IMR-90 (cell line): ENCODE measurements around the gene KLHL3. TPM values are rescaled to one million over a fixed set of nuclear protein-coding genes. Genes with fewer than 3 reads are reported as not detected.

ENCODE experiments used
- ATAC-seq: fragments of 200-7000 bp; cut with Tn5 transposase; 2 replicates; pipeline ENCODE4 v1.9.1; 2020; ENCODE audit warnings: low read depth, mild to moderate bottlenecking, moderate library complexity
- BruUV-seq: library from RNA; stranded (reverse); fragments of 400-500 nt; replicated peaks from 2 replicates; lab custom pipeline; 2021; lab: Mats Ljungman, UMichigan
- CTCF ChIA-PET: fragments of 300-600 bp; formaldehyde crosslinking; extraction: SDS; loops from one replicate; lab custom pipeline; 2021; ENCODE audit warnings: antibody characterized with exemption; lab: Yijun Ruan, JAX
- POLR2A ChIA-PET: fragments of 300-600 bp; sonication (Branson Sonifier 250); formaldehyde crosslinking; loops from one replicate; lab custom pipeline; 2022; ENCODE audit warnings: antibody characterized with exemption; ENCODE audit not compliant: unreplicated experiment; lab: Charles Lee
- DNase-seq: peaks from one replicate; pipeline ENCODE4 v3.0.0; 2013
- H2AFZ ChIP-seq: replicated peaks from 2 replicates; pipeline ENCODE3; 2013; ENCODE audit warnings: low read length, mild to moderate bottlenecking; ENCODE audit not compliant: poor library complexity
- H2AK5ac ChIP-seq: 2 replicates; pipeline ENCODE4 v1.6.1; 2013; ENCODE audit warnings: low read depth, low read length, inconsistent platforms
- H2AK9ac ChIP-seq: replicated peaks from 2 replicates; pipeline ENCODE3; 2013; ENCODE audit warnings: mild to moderate bottlenecking, low read depth, low read length, moderate library complexity; ENCODE audit not compliant: poor library complexity
- H2BK120ac ChIP-seq: 2 replicates; pipeline ENCODE4 v1.6.1; 2013; ENCODE audit warnings: low read depth, low read length, inconsistent platforms
- H2BK15ac ChIP-seq: 3 replicates; pipeline ENCODE4 v1.6.1; 2013; ENCODE audit warnings: low read depth, low read length, inconsistent platforms
- H2BK20ac ChIP-seq: 2 replicates; pipeline ENCODE4 v1.6.1; 2013; ENCODE audit warnings: low read depth, mild to moderate bottlenecking, inconsistent platforms, low read length, moderate library complexity
- H2BK5ac ChIP-seq: 2 replicates; pipeline ENCODE4 v1.6.1; 2013; ENCODE audit warnings: mild to moderate bottlenecking, low read depth, low read length, inconsistent platforms; ENCODE audit not compliant: poor library complexity, severe bottlenecking
- H3K14ac ChIP-seq: replicated peaks from 2 replicates; pipeline ENCODE4 v1.6.1; 2013; ENCODE audit warnings: low read depth, low read length, inconsistent platforms
- H3K18ac ChIP-seq: 2 replicates; pipeline ENCODE4 v1.6.1; 2013; ENCODE audit warnings: low read depth, low read length, control low read depth
- H3K23ac ChIP-seq: 2 replicates; pipeline ENCODE4 v1.6.1; 2013; ENCODE audit warnings: low read depth, low read length, inconsistent platforms
- H3K27ac ChIP-seq: 2 replicates; pipeline ENCODE4 v1.5.1; 2013; ENCODE audit warnings: mild to moderate bottlenecking, control low read depth, low read length; ENCODE audit not compliant: insufficient read depth
- H3K27me3 ChIP-seq: 2 replicates; pipeline ENCODE4 v1.6.1; 2013; ENCODE audit warnings: low read length; ENCODE audit not compliant: control insufficient read depth, insufficient read depth
- H3K36me3 ChIP-seq: 2 replicates; pipeline ENCODE4 v1.6.1; 2013; ENCODE audit warnings: low read length, mixed read lengths; ENCODE audit not compliant: control insufficient read depth, insufficient read depth
- H3K4ac ChIP-seq: 2 replicates; pipeline ENCODE4 v1.6.1; 2013; ENCODE audit warnings: low read depth, low read length, inconsistent platforms
- H3K4me1 ChIP-seq: 2 replicates; pipeline ENCODE4 v1.6.1; 2013; ENCODE audit warnings: low read length, mixed read lengths; ENCODE audit not compliant: control insufficient read depth, insufficient read depth
- H3K4me2 ChIP-seq: 2 replicates; pipeline ENCODE4 v1.6.1; 2013; ENCODE audit warnings: low read depth, mild to moderate bottlenecking, control low read depth, low read length, moderate library complexity
- H3K4me3 ChIP-seq: 2 replicates; pipeline ENCODE4 v1.5.1; 2013; ENCODE audit warnings: low read depth, mild to moderate bottlenecking, control low read depth, low read length, moderate library complexity; ENCODE audit not compliant: insufficient read depth
- H3K56ac ChIP-seq: 2 replicates; pipeline ENCODE4 v1.6.1; 2013; ENCODE audit warnings: low read length, inconsistent platforms; ENCODE audit not compliant: insufficient read depth; ENCODE audit errors: extremely low read depth
- H3K79me1 ChIP-seq, 2 experiments: 2 replicates each; pipeline ENCODE4 v1.6.1; 2013; ENCODE audit warnings: low read length in 2 of 2, inconsistent platforms in 1 of 2, low read depth in 1 of 2
- H3K9ac ChIP-seq: 2 replicates; pipeline ENCODE4 v1.6.1; 2013; ENCODE audit warnings: low read depth, low read length, control low read depth
- H3K9me1 ChIP-seq: 2 replicates; pipeline ENCODE4 v1.6.1; 2013; ENCODE audit warnings: low read length, inconsistent platforms; ENCODE audit not compliant: insufficient read depth
- H3K9me3 ChIP-seq: 2 replicates; pipeline ENCODE4 v1.6.1; 2013; ENCODE audit warnings: low read length; ENCODE audit not compliant: control insufficient read depth, insufficient read depth
- H4K20me1 ChIP-seq: 2 replicates; pipeline ENCODE4 v1.6.1; 2013; ENCODE audit warnings: low read length, inconsistent platforms; ENCODE audit not compliant: insufficient read depth
- H4K5ac ChIP-seq: 2 replicates; pipeline ENCODE4 v1.6.1; 2013; ENCODE audit warnings: mild to moderate bottlenecking, low read depth, low read length, control low read depth
- H4K8ac ChIP-seq, 2 experiments: 2 replicates each; pipeline ENCODE4 v1.6.1; 2013; ENCODE audit warnings: low read depth in 2 of 2, low read length in 2 of 2, control low read depth in 1 of 2, inconsistent platforms in 1 of 2
- H4K91ac ChIP-seq: 2 replicates; pipeline ENCODE4 v1.6.1; 2013; ENCODE audit warnings: low read depth, low read length, inconsistent platforms; ENCODE audit not compliant: insufficient read depth
- CEBPB ChIP-seq: IDR thresholded peaks from 2 replicates; pipeline ENCODE4 v1.6.1; 2012; ENCODE audit warnings: low read depth, low read length, improper control_type of control experiment
- FOS ChIP-seq: fragments of 150-350 bp; IDR thresholded peaks from 2 replicates; pipeline ENCODE4 v1.6.1; 2016; ENCODE audit warnings: low read depth, low read length
- MAZ ChIP-seq: IDR thresholded peaks from 2 replicates; pipeline ENCODE4 v1.6.1; 2012; ENCODE audit warnings: low read depth, mild to moderate bottlenecking, low read length, improper control_type of control experiment, moderate library complexity, borderline replicate concordance
- MXI1 ChIP-seq: IDR thresholded peaks from 2 replicates; pipeline ENCODE4 v1.6.1; 2012; ENCODE audit warnings: low read depth, mild to moderate bottlenecking, low read length, moderate library complexity, borderline replicate concordance
- NFE2L2 ChIP-seq: fragments of 150-350 bp; IDR thresholded peaks from 2 replicates; pipeline ENCODE4 v1.6.1; 2016; ENCODE audit warnings: low read depth, mild to moderate bottlenecking, low read length
- POLR2A ChIP-seq: IDR thresholded peaks from 2 replicates; pipeline ENCODE4 v1.6.1; 2012; ENCODE audit warnings: mild to moderate bottlenecking, low read depth, low read length
- RAD21 ChIP-seq: IDR thresholded peaks from 2 replicates; pipeline ENCODE4 v1.6.1; 2012; ENCODE audit warnings: low read length, improper control_type of control experiment
- RCOR1 ChIP-seq: IDR thresholded peaks from 2 replicates; pipeline ENCODE4 v1.6.1; 2012; ENCODE audit warnings: mild to moderate bottlenecking, low read length, improper control_type of control experiment; ENCODE audit not compliant: insufficient replicate concordance
- RFX5 ChIP-seq: IDR thresholded peaks from 2 replicates; pipeline ENCODE4 v1.8.0; 2012; ENCODE audit warnings: low read depth, mild to moderate bottlenecking, low read length, moderate library complexity
- SMC3 ChIP-seq: fragments of 150-350 bp; IDR thresholded peaks from 2 replicates; pipeline ENCODE4 v1.6.1; 2016; ENCODE audit warnings: low read depth, mild to moderate bottlenecking, antibody characterized with exemption, low read length, moderate library complexity
- WGBS, 2 experiments: methylation state at CpG; one replicate each; pipeline versions ENCODE4 v1.1.5 to v1.1.7; 2013; ENCODE audit warnings: missing lambda C conversion rate in 2 of 2; ENCODE audit not compliant: insufficient read length in 1 of 2; ENCODE audit errors: extremely low coverage in 2 of 2; 5-methylcytosine and 5-hydroxymethylcytosine counted together
- dilution Hi-C: fragments of 300-500 bp; cut with HindIII; formaldehyde crosslinking; loops from one replicate; pipeline ENCODE4 v1.14.3; 2018; ENCODE audit warnings: low sequenced_read_pairs; ENCODE audit not compliant: unreplicated experiment
- in situ Hi-C: fragments of 300-500 bp; cut with MboI; formaldehyde crosslinking; loops from 3 replicates; pipeline ENCODE4 v1.14.3; 2019; ENCODE audit warnings: low sequenced_read_pairs, inconsistent platforms, mixed read lengths
- intact Hi-C: fragments of 100-400 bp; cut with micrococcal nuclease; formaldehyde crosslinking; loops from 2 replicates; pipeline ENCODE4 v1.10.0; 2022
- polyA plus RNA-seq, 3 experiments: library from polyadenylated mRNA; depleted of rRNA; stranded (reverse); fragments of >200 nt; gene quantifications; 2 replicates each; pipeline ENCODE4 v1.2.3, GENCODE V29; 2012; ENCODE audit warnings: low replicate concordance in 1 of 3
- total RNA-seq: library from RNA; depleted of rRNA; stranded (reverse); fragments of >200 nt; gene quantifications from 2 replicates; pipeline ENCODE4 v1.2.3, GENCODE V29; 2012
- TF ChIP-seq, protein P1 (sequence below): fragments of 150-350 bp; IDR thresholded peaks from 2 replicates; pipeline ENCODE4 v1.6.1; 2017; ENCODE audit warnings: mild to moderate bottlenecking, antibody characterized with exemption, low read length, low read depth

The KLHL3 gene
- total and polyA plus RNA-seq, 2 of the 4 experiments (the other 2 are of a cell fraction) = 2.3 to 4.1 TPM

DNA sequence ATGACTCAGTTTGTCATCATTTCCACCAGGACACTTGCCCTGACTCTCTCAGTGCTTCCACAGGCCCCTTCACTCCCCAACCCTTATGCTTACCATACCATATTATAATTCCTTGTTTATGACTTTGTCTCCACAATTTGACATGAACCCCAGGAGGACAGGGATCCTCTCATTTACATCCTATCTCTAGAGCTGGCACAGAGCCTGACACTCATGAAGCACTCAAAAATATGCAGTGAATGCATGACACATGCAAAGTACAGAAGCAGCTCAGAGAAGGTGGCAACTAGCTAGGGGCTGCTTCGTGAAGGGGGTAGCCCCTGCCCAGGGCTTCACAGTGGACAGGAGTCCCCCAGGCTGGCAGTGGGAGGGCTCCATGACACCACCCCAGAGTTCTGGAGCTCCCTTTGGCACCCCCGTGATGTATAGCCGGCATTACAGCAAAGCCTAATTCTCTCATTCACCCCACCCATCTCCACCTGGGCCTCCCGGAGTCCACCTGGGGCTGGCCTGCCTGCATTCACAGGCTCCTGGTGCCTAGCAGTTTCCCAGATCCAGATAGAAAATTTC, 124.8 kb downstream of the KLHL3 start:
- no peak overlapping the region for H3K9ac ChIP-seq
- no peak overlapping the region for H2AFZ ChIP-seq
- in situ Hi-C loops (no loop called here), dilution Hi-C loops (no loop called here), intact Hi-C loops (no loop called here)
- no peak overlapping the region for H3K4me2 ChIP-seq
- no peak overlapping the region for H2AK5ac ChIP-seq
- H3K9me1 ChIP-seq = no peaks in the 10 kb centered on the region
- H3K4me3 ChIP-seq = no peak overlapping the region
- no peaks in the 10 kb centered on the region for H4K20me1 ChIP-seq
- no peak overlapping the region for H4K5ac ChIP-seq
- ChIA-PET CTCF (no interaction called here), POLR2A (no interaction called here)
- H3K4ac ChIP-seq = no peak overlapping the region
- DNase-seq = no peak
- H3K79me1 ChIP-seq = no peaks in the 10 kb centered on the region
- H3K14ac ChIP-seq = no peak overlapping the region
- H3K56ac ChIP-seq = no peak overlapping the region
- H3K27me3 ChIP-seq = peaks cover 3% of the 10 kb centered on the region
- WGBS, 2 experiments = 80% methylated on average over 1 of the region's 4 CpGs; no CpG with 5 or more reads in 1 of the 2 experiments
- H3K36me3 ChIP-seq = no peaks in the 10 kb centered on the region
- no peak overlapping the region for H4K91ac ChIP-seq
- ATAC-seq = no peak
- H4K8ac ChIP-seq = no peak overlapping the region
- H3K27ac ChIP-seq = no peak overlapping the region
- H2BK15ac ChIP-seq = no peak overlapping the region
- H3K18ac ChIP-seq = no peak overlapping the region
- no peak overlapping the region for H2BK20ac ChIP-seq
- no peak overlapping the region for H2BK5ac ChIP-seq
- no peak overlapping the region for H2BK120ac ChIP-seq
- TF ChIP-seq RAD21 = no peak
- TF ChIP-seq RCOR1 = no peak
- TF ChIP-seq, protein P1, sequence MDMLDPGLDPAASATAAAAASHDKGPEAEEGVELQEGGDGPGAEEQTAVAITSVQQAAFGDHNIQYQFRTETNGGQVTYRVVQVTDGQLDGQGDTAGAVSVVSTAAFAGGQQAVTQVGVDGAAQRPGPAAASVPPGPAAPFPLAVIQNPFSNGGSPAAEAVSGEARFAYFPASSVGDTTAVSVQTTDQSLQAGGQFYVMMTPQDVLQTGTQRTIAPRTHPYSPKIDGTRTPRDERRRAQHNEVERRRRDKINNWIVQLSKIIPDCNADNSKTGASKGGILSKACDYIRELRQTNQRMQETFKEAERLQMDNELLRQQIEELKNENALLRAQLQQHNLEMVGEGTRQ = no peak
- TF ChIP-seq MXI1 = no peak
- no peak for TF ChIP-seq SMC3
- no peak for TF ChIP-seq NFE2L2
- no peak for TF ChIP-seq RFX5
- TF ChIP-seq FOS = no peak
- no peak for TF ChIP-seq MAZ
- TF ChIP-seq CEBPB = no peak
- no peak for TF ChIP-seq POLR2A
- H3K9me3 ChIP-seq = no peaks in the 10 kb centered on the region
- no TSS peak for BruUV-seq
- no peak overlapping the region for H2AK9ac ChIP-seq
- no peak overlapping the region for H3K23ac ChIP-seq
- no peaks in the 10 kb centered on the region for H3K4me1 ChIP-seq
